HCT116 (cell line): ENCODE data around the gene AKAP13. TPM values are rescaled to one million over a fixed set of nuclear protein-coding genes. Genes with fewer than 3 reads are reported as not detected.
A peak's percentile ranks its signal among the peaks of the same experiment; 100 is the strongest.

Source experiments
- ATAC-seq: fragments of 200-7000 bp; cut with Tn5 transposase; 2 replicates; pipeline ENCODE4 v1.9.1; 2020; ENCODE audit warnings: mild to moderate bottlenecking, moderate library complexity
- BruUV-seq: library from RNA; stranded (reverse); fragments of 400-500 nt; replicated peaks from 2 replicates; lab custom pipeline; 2021; lab: Mats Ljungman, UMichigan
- CTCF ChIA-PET: fragments of 300-600 bp; sonication (Branson Sonifier 250); formaldehyde crosslinking; loops from one replicate; lab custom pipeline; 2021; ENCODE audit warnings: antibody characterized with exemption; lab: Charles Lee
- POLR2A ChIA-PET: fragments of 300-600, 350-600 bp; sonication (Branson Sonifier 250); formaldehyde crosslinking; loops from one replicate; lab custom pipeline; 2021; ENCODE audit warnings: antibody characterized with exemption; lab: Charles Lee
- RAD21 ChIA-PET, 2 experiments: fragments of 300-600 bp; sonication (Branson Sonifier 250); formaldehyde crosslinking; loops; one replicate each; lab custom pipeline; 2023; ENCODE audit warnings: low total read pairs in 2 of 2; ENCODE audit not compliant: uncharacterized antibody in 2 of 2, unreplicated experiment in 2 of 2, low non-redundant PET in 1 of 2; lab: Charles Lee
- DNase-seq: peaks from one replicate; pipeline ENCODE4 v3.0.0-alpha.2; 2010; ENCODE audit warnings: low read depth, low spot score
- H2AFZ ChIP-seq: fragments of 200-600 bp; shearing (Covaris generic), sonication (generic); 2 replicates; pipeline ENCODE4 v1.6.1; 2017; ENCODE audit warnings: low read depth, mixed run types, mixed read lengths, antibody characterized with exemption, low read length; ENCODE audit not compliant: poor library complexity, severe bottlenecking
- H3K27ac ChIP-seq: 2 replicates; pipeline ENCODE4 v1.5.1; 2012; ENCODE audit warnings: low read depth, low read length
- H3K27me3 ChIP-seq: fragments of 200-600 bp; sonication (generic); 2 replicates; pipeline ENCODE4 v1.6.1; 2016; ENCODE audit warnings: mixed run types, low read length, mixed read lengths; ENCODE audit not compliant: insufficient read depth
- H3K36me3 ChIP-seq, 2 experiments: fragments of 200-500 bp in 1 of 2; fragments of 200-600 bp in 1 of 2; sonication (Bioruptor generic) in 1 of 2; sonication (generic) in 1 of 2; 2 replicates each; pipeline versions ENCODE4 v1.5.1 to v1.6.1; 2014 to 2016; ENCODE audit warnings: low read length in 2 of 2, inconsistent platforms in 1 of 2, mixed read lengths in 1 of 2, mixed run types in 1 of 2; ENCODE audit not compliant: insufficient read depth in 2 of 2, control insufficient read depth in 1 of 2
- H3K4me1 ChIP-seq, 2 experiments: fragments of 200-600 bp in 1 of 2; sonication (generic) in 1 of 2; 2 replicates each; pipeline versions ENCODE4 v1.5.1 to v1.6.1; 2012 to 2017; ENCODE audit warnings: low read length in 2 of 2, inconsistent platforms in 1 of 2, mild to moderate bottlenecking in 1 of 2, mixed read lengths in 1 of 2, mixed run types in 1 of 2, moderate library complexity in 1 of 2; ENCODE audit not compliant: insufficient read depth in 2 of 2, control insufficient read depth in 1 of 2
- H3K4me2 ChIP-seq: fragments of 200-600 bp; sonication (generic); 2 replicates; pipeline ENCODE4 v1.6.1; 2017; ENCODE audit warnings: mixed run types, low read length, mixed read lengths
- H3K4me3 ChIP-seq, 2 experiments: fragments of 200-600 bp in 1 of 2; sonication (generic) in 1 of 2; replicated peaks in 1 of 2; 2 replicates each; pipeline ENCODE4 v1.5.1; 2011 to 2016; ENCODE audit warnings: low read length in 2 of 2, control low read depth in 1 of 2, low read depth in 1 of 2, mild to moderate bottlenecking in 1 of 2, mixed read lengths in 1 of 2, mixed run types in 1 of 2
- H3K79me2 ChIP-seq: fragments of 200-600 bp; sonication (generic); 2 replicates; pipeline ENCODE4 v1.6.1; 2017; ENCODE audit warnings: mild to moderate bottlenecking, mixed run types, low read length, moderate library complexity, mixed read lengths; ENCODE audit not compliant: insufficient read depth
- H3K9ac ChIP-seq: fragments of 200-600 bp; sonication (generic); 2 replicates; pipeline ENCODE4 v1.6.1; 2016; ENCODE audit warnings: low read length, mixed read lengths
- H3K9me2 ChIP-seq: fragments of 200-600 bp; sonication (generic), shearing (Covaris generic); 2 replicates; pipeline ENCODE4 v1.6.1; 2017; ENCODE audit warnings: mixed run types, mild to moderate bottlenecking, moderate library complexity; ENCODE audit not compliant: insufficient read depth
- H3K9me3 ChIP-seq, 2 experiments: fragments of 200-500 bp in 1 of 2; fragments of 200-600 bp in 1 of 2; sonication (Bioruptor generic) in 1 of 2; sonication (generic) in 1 of 2; 2 replicates each; pipeline ENCODE4 v1.6.1; 2014 to 2017; ENCODE audit warnings: low read length in 2 of 2, mixed read lengths in 2 of 2, inconsistent platforms in 1 of 2, low read depth in 1 of 2, mild to moderate bottlenecking in 1 of 2, mixed run types in 1 of 2, moderate library complexity in 1 of 2; ENCODE audit not compliant: control insufficient read depth in 1 of 2, insufficient read depth in 1 of 2
- H4K20me1 ChIP-seq: fragments of 200-600 bp; sonication (generic), shearing (Covaris generic); 2 replicates; pipeline ENCODE4 v1.6.1; 2017; ENCODE audit warnings: mixed run types, mild to moderate bottlenecking, moderate library complexity; ENCODE audit not compliant: insufficient read depth
- ATF3 ChIP-seq: IDR thresholded peaks from 2 replicates; pipeline ENCODE4 v1.6.1; 2012
- CEBPB ChIP-seq: IDR thresholded peaks from 2 replicates; pipeline ENCODE4 v1.6.1; 2012; ENCODE audit warnings: low read depth
- EGR1 ChIP-seq: IDR thresholded peaks from 2 replicates; pipeline ENCODE4 v1.6.1; 2012; ENCODE audit warnings: low read depth
- FOSL1 ChIP-seq: IDR thresholded peaks from 2 replicates; pipeline ENCODE4 v1.6.1; 2012; ENCODE audit warnings: low read depth
- POLR2A ChIP-seq: IDR thresholded peaks from 2 replicates; pipeline ENCODE4 v1.7.0; 2011; ENCODE audit warnings: borderline replicate concordance; ENCODE audit not compliant: insufficient read depth, insufficient read length; ENCODE audit errors: extremely low read depth
- POLR2AphosphoS5 ChIP-seq: IDR thresholded peaks from 2 replicates; pipeline ENCODE4 v1.6.1; 2011; ENCODE audit warnings: mild to moderate bottlenecking, low read depth, low read length, moderate library complexity
- RAD21 ChIP-seq: IDR thresholded peaks from 2 replicates; pipeline ENCODE4 v1.6.1; 2012; ENCODE audit warnings: low read depth, mild to moderate bottlenecking
- SIN3A ChIP-seq: IDR thresholded peaks from 2 replicates; pipeline ENCODE4 v1.6.1; 2012; ENCODE audit warnings: low read depth
- SP1 ChIP-seq: IDR thresholded peaks from 2 replicates; pipeline ENCODE4 v1.6.1; 2012; ENCODE audit warnings: low read depth
- SRF ChIP-seq: IDR thresholded peaks from 2 replicates; pipeline ENCODE4 v1.6.1; 2012; ENCODE audit warnings: low read depth
- YY1 ChIP-seq: IDR thresholded peaks from 2 replicates; pipeline ENCODE4 v1.6.1; 2011; ENCODE audit warnings: low read length, low read depth, moderate library complexity, mild to moderate bottlenecking; ENCODE audit not compliant: insufficient replicate concordance; ENCODE audit errors: extremely low read depth
- ZFX ChIP-seq: fragments of 450-650 bp; IDR thresholded peaks from 2 replicates; pipeline ENCODE4 v1.6.1; 2017
- ZNF274 ChIP-seq: fragments of 200-500 bp; sonication (Bioruptor generic); IDR thresholded peaks from 2 replicates; pipeline ENCODE4 v1.6.1; 2014; ENCODE audit warnings: mild to moderate bottlenecking, low read depth, low read length, inconsistent platforms
- intact Hi-C: fragments of 100-400 bp; cut with micrococcal nuclease; formaldehyde crosslinking; loops from 2 replicates; pipeline ENCODE4 v1.10.0; 2022
- total RNA-seq: library from RNA; stranded (reverse); gene quantifications from one replicate; pipeline ENCODE4 v1.2.1, GENCODE V29; 2021; ENCODE audit not compliant: unreplicated experiment
- TF ChIP-seq, protein P1 (sequence below), 3 experiments: fragments of 200-600 bp in 1 of 3; sonication (generic) in 1 of 3; IDR thresholded peaks in 2 of 3; conservative IDR thresholded peaks in 1 of 3; 2 replicates each; pipeline ENCODE4 v1.5.1; 2012 to 2017; ENCODE audit warnings: low read depth in 2 of 3, low read length in 2 of 3, antibody characterized with exemption in 1 of 3, borderline replicate concordance in 1 of 3, control low read depth in 1 of 3, mild to moderate bottlenecking in 1 of 3, mixed read lengths in 1 of 3, mixed run types in 1 of 3, moderate library complexity in 1 of 3; ENCODE audit not compliant: insufficient read depth in 1 of 3
- TF ChIP-seq, protein P2 (sequence below): IDR thresholded peaks from 2 replicates; pipeline ENCODE4 v1.6.1; 2012
- TF ChIP-seq, protein P3 (sequence below): IDR thresholded peaks from 2 replicates; pipeline ENCODE4 v1.6.1; 2012; ENCODE audit warnings: low read depth

Gene AKAP13
- total RNA-seq, 1 experiment from 2014 or later, result 43.1 TPM

- no peak for TF ChIP-seq POLR2A
Observed at GRCh38 chr15:85414037-85414436, 33.6 kb downstream of the AKAP13 start (continued).

DNA sequence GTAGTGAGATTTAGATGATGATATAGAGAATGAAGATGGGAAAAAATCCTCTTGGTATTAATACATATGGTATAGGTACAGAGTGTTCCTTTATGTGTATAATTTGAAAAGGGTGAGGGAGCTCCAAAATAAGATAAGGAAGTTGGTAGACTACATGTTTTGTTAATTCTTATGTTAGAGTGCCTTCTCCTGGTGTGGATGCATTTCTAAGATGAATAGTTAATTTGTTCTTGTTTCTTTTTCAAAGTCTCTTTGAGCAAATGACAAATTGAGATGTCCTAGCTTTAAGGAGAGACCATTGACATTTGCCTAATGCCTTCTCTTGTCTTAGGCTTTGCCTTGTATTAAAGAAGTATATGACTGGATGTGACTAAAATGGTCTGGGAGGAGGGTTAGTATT, 34.1 kb downstream of the AKAP13 start:
- Histone ChIP-seq H3K27ac (peak overlapping the region; percentile 69; the same call in 1 of the 2 replicates), H3K9me3 (no peaks in the 10 kb centered on the region), H3K27me3 (no peaks in the 10 kb centered on the region), H3K9me2 (no peaks in the 10 kb centered on the region), H4K20me1 (no peaks in the 10 kb centered on the region), H2AFZ (no peak overlapping the region), H3K36me3 (no peaks in the 10 kb centered on the region), H3K4me1 (peaks cover 36 to 55% of the 10 kb centered on the region in 2 experiments), H3K4me3 (no peak overlapping the region), H3K4me2 (peak overlapping the region; percentile 69), H3K79me2 (peaks cover 87% of the 10 kb centered on the region), H3K9ac (peak overlapping the region; percentile 50; the same call in 1 of the 2 replicates)
- POLR2A ChIA-PET, result interaction anchor here (1.7 kb wide), 2 partner anchors 10 to 96 kb away, joined by 4 to 9 read pairs; no protein-coding TSS in a partner anchor
- DNase-seq (no peak), ATAC-seq (no peak)
- RAD21 ChIA-PET, result interaction anchor here (1.5 to 3.4 kb wide), 4 partner anchors 83 to 118 kb away, joined by 5 to 14 read pairs (median 11); no protein-coding TSS in a partner anchor
- CTCF ChIA-PET, result interaction anchor here (1.2 to 3.6 kb wide), 6 partner anchors 9 to 125 kb away, joined by 3 to 33 read pairs (median 4); no protein-coding TSS in a partner anchor
- no peak for TF ChIP-seq POLR2A
- TF ChIP-seq, protein P1, sequence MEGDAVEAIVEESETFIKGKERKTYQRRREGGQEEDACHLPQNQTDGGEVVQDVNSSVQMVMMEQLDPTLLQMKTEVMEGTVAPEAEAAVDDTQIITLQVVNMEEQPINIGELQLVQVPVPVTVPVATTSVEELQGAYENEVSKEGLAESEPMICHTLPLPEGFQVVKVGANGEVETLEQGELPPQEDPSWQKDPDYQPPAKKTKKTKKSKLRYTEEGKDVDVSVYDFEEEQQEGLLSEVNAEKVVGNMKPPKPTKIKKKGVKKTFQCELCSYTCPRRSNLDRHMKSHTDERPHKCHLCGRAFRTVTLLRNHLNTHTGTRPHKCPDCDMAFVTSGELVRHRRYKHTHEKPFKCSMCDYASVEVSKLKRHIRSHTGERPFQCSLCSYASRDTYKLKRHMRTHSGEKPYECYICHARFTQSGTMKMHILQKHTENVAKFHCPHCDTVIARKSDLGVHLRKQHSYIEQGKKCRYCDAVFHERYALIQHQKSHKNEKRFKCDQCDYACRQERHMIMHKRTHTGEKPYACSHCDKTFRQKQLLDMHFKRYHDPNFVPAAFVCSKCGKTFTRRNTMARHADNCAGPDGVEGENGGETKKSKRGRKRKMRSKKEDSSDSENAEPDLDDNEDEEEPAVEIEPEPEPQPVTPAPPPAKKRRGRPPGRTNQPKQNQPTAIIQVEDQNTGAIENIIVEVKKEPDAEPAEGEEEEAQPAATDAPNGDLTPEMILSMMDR (IDR thresholded peaks at IDR 0.05 in 2 of 3, conservative IDR thresholded peaks at IDR 0.05 in 1 of 3; ENCODE audit: borderline replicate concordance in 1 of 3, insufficient read depth in 1 of 3, low read depth in 2 of 3, low read length in 2 of 3), result peak in 2 of 3 experiments; percentile 20 to 39; a peak in 1 of 6 replicates
- TF ChIP-seq EGR1, result no peak
- TF ChIP-seq, protein P2, sequence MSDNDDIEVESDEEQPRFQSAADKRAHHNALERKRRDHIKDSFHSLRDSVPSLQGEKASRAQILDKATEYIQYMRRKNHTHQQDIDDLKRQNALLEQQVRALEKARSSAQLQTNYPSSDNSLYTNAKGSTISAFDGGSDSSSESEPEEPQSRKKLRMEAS, result no peak
- no peak for TF ChIP-seq ZFX
- TF ChIP-seq YY1, result no peak
- no peak for TF ChIP-seq SP1
- TF ChIP-seq FOSL1, result no peak
- TF ChIP-seq POLR2AphosphoS5, result no peak
- no peak for TF ChIP-seq ZNF274
- 0 out of 2 replicates have a peak, but pooled peaks have one; percentile 24 for TF ChIP-seq SRF
- no peak for TF ChIP-seq ATF3
- TF ChIP-seq CEBPB, result no peak
- 0 out of 2 replicates have a peak, but pooled peaks have one; percentile 35 for TF ChIP-seq SIN3A
- TF ChIP-seq RAD21, result peak; percentile 59
- TF ChIP-seq, protein P3, sequence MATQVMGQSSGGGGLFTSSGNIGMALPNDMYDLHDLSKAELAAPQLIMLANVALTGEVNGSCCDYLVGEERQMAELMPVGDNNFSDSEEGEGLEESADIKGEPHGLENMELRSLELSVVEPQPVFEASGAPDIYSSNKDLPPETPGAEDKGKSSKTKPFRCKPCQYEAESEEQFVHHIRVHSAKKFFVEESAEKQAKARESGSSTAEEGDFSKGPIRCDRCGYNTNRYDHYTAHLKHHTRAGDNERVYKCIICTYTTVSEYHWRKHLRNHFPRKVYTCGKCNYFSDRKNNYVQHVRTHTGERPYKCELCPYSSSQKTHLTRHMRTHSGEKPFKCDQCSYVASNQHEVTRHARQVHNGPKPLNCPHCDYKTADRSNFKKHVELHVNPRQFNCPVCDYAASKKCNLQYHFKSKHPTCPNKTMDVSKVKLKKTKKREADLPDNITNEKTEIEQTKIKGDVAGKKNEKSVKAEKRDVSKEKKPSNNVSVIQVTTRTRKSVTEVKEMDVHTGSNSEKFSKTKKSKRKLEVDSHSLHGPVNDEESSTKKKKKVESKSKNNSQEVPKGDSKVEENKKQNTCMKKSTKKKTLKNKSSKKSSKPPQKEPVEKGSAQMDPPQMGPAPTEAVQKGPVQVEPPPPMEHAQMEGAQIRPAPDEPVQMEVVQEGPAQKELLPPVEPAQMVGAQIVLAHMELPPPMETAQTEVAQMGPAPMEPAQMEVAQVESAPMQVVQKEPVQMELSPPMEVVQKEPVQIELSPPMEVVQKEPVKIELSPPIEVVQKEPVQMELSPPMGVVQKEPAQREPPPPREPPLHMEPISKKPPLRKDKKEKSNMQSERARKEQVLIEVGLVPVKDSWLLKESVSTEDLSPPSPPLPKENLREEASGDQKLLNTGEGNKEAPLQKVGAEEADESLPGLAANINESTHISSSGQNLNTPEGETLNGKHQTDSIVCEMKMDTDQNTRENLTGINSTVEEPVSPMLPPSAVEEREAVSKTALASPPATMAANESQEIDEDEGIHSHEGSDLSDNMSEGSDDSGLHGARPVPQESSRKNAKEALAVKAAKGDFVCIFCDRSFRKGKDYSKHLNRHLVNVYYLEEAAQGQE, result no peak
- BruUV-seq, result no TSS peak
- intact Hi-C loops, result loop anchor here (1.0 to 2.0 kb wide), 2 partner anchors 84 to 118 kb away; no protein-coding TSS in a partner anchor
